ENCODE data around the gene RYR2.

RYR2 gene

GRCh38 chr1:237695878-237696277, 653.9 kb downstream of the RYR2 start:
- no peak for TF ChIP-seq CTCF (IDR thresholded peaks at IDR 0.05)

DNA sequence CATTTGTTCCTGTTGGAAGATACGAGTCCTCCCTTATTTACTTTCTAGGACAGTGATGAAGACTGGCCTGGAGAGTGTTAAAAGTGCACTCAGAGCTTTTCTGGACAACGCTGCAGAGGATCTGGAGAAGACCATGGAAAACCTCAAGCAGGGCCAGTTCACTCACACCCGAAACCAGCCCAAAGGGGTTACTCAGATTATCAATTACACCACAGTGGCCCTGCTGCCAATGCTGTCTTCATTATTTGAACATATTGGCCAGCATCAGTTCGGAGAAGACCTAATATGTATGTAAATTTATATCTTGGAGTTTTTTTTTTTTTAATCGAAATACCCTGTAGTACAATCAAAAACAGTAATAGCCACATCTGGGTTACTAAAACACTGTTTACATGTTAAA, 658.2 kb downstream of the RYR2 start:
- TF ChIP-seq CTCF (IDR thresholded peaks at IDR 0.05) = no peak

DNA sequence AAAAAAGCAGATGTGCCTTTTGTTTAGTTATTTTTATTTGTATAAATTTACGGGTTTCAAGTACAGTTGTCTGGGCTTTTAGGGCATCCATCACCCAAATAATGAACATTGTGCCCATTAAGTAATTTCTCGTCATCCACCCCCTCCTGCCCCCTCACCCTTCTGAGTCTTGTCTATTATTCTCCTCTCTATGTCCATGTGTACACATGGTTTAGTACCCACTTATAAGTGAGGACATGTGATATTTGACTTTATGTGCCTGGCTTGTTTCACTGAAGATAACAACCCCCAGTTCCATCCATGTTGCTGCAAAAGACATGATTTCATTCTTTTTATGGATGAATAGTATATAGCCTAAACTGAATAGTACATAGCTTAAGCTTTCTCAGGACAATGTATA, 659.5 kb downstream of the RYR2 start:
- TF ChIP-seq CTCF (IDR thresholded peaks at IDR 0.05) = no peak

DNA sequence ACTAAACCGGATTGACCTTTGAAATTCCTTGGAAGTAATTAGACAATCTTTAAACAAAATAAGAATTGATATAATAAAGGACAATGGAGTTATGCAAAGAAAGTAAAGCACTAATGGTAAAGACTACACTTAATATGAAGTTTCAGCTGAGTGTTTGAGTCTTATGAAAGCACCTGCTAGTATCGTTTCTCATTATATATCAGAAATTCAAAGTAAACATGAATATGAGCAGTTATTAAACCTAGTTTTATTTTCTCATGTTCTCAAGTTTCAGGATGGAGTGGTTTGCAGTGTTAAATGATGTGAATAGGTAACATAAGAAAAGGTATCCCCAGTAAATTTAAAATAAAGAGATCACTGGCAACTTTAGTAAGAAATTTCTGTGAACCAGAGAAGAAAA, 660.2 kb downstream of the RYR2 start:
- no peak for TF ChIP-seq CTCF (IDR thresholded peaks at IDR 0.05)

- TF ChIP-seq CTCF (IDR thresholded peaks at IDR 0.05) = no peak
Observed at GRCh38 chr1:237705462-237705861, 663.5 kb downstream of the RYR2 start.

DNA sequence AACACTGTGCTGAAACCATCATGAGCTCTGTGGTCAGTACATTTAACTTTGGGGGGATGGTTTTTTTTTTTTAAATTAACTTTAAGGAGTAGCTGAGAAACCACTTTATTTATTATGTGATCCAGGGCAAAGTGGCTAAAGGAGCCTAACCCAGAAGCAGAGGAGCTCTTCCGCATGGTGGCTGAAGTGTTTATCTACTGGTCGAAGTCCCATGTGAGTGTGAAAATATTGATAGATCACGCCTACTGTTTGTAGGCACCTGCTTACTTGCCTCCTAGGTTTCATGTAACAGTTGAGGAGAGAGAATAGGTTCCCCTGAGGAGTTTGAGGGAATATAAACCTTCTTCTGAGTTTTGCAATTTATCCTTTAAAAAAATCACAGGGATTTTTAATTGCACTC, 667.4 kb downstream of the RYR2 start:
- no peak for TF ChIP-seq CTCF (IDR thresholded peaks at IDR 0.05)

- no peak for TF ChIP-seq CTCF (IDR thresholded peaks at IDR 0.05)
Observed at GRCh38 chr1:237711281-237711680, 669.3 kb downstream of the RYR2 start.

DNA sequence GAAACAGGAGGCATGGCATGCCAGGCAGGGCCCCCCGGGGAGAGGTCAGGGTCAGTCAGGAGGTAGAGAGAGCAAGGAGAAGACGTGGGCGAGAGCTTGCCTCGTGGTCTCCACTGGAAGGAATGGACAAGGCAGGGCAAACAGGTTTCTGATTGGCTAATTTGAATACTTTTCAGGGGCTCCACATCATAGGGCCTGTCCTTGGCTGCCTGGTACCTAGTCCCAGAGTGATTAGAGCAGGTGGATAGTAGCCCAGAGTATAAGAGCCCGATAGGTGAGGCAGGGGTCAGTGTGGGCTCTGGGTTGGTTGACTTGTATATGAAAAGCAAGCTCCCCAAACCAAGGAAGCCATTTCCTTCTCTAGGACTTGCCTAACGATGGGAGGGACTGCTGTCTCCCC, 670.1 kb downstream of the RYR2 start:
- no peak for TF ChIP-seq CTCF (IDR thresholded peaks at IDR 0.05)
